ENCODE data around the gene ZMIZ1. TPM values are rescaled to one million over a fixed set of nuclear protein-coding genes. Genes with fewer than 3 reads are reported as not detected.

Gene ZMIZ1
- total RNA-seq, 1 experiment from 2014 or later, result 35.8 TPM

GRCh38 chr10:79321951-79322350 is 253.2 kb downstream of the ZMIZ1 start:
- TF ChIP-seq EZH2 (IDR thresholded peaks at IDR 0.05; ENCODE audit: borderline replicate concordance, low read depth, low read length, poor library complexity, severe bottlenecking) (no peak), CTCF (conservative IDR thresholded peaks at IDR 0.05; ENCODE audit: low read depth, low read length) (no peak)
- ChIA-PET POLR2A (ENCODE audit: low non-redundant PET) (no interaction called here), CTCF (no interaction called here)
- no peak for DNase-seq (ENCODE audit: low spot score)
- intact Hi-C loops (cut with micrococcal nuclease; ENCODE audit: unreplicated experiment), result no loop called here
- no peaks in the 10 kb centered on the region for H3K27me3 ChIP-seq (replicated peaks; ENCODE audit: insufficient read depth, low read depth, low read length, poor library complexity)
- peaks cover 14% of the 10 kb centered on the region for H3K4me1 ChIP-seq (ENCODE audit: insufficient read depth, low read length, poor library complexity, severe bottlenecking)
- no peaks in the 10 kb centered on the region for H3K9me3 ChIP-seq (ENCODE audit: low read depth, low read length, poor library complexity, severe bottlenecking)
- H3K4me3 ChIP-seq (ENCODE audit: low read depth, low read length, poor library complexity, severe bottlenecking), result no peak overlapping the region
- no TSS peak for BruUV-seq (replicated peaks)
- no peak overlapping the region for H3K27ac ChIP-seq (ENCODE audit: low read depth, low read length, poor library complexity, severe bottlenecking)
- H3K36me3 ChIP-seq (ENCODE audit: insufficient read depth, low read length, poor library complexity, severe bottlenecking), result no peaks in the 10 kb centered on the region

GRCh38 chr10:79322616-79323543 is 254.1 kb downstream of the ZMIZ1 start:
- intact Hi-C loops (cut with micrococcal nuclease; ENCODE audit: unreplicated experiment), result no loop called here
- no peak overlapping the region for H3K27ac ChIP-seq (ENCODE audit: low read depth, low read length, poor library complexity, severe bottlenecking)

GRCh38 chr10:79323602-79324001 is 254.8 kb downstream of the ZMIZ1 start:
- Histone ChIP-seq H3K36me3 (ENCODE audit: insufficient read depth, low read length, poor library complexity, severe bottlenecking) (no peaks in the 10 kb centered on the region), H3K27me3 (replicated peaks; ENCODE audit: insufficient read depth, low read depth, low read length, poor library complexity) (no peaks in the 10 kb centered on the region), H3K4me1 (ENCODE audit: insufficient read depth, low read length, poor library complexity, severe bottlenecking) (no peaks in the 10 kb centered on the region), H3K4me3 (ENCODE audit: low read depth, low read length, poor library complexity, severe bottlenecking) (no peak overlapping the region), H3K27ac (ENCODE audit: low read depth, low read length, poor library complexity, severe bottlenecking) (no peak overlapping the region), H3K9me3 (ENCODE audit: low read depth, low read length, poor library complexity, severe bottlenecking) (no peaks in the 10 kb centered on the region)
- CTCF ChIA-PET, result interaction anchor here (1.1 kb wide), 1 partner anchor 51 kb away, joined by 5 read pairs; no protein-coding TSS in a partner anchor
- intact Hi-C loops (cut with micrococcal nuclease; ENCODE audit: unreplicated experiment), result no loop called here
- TF ChIP-seq EZH2 (IDR thresholded peaks at IDR 0.05; ENCODE audit: borderline replicate concordance, low read depth, low read length, poor library complexity, severe bottlenecking) (no peak), CTCF (conservative IDR thresholded peaks at IDR 0.05; ENCODE audit: low read depth, low read length) (no peak)
- DNase-seq (ENCODE audit: low spot score), result no peak
- no TSS peak for BruUV-seq (replicated peaks)
- POLR2A ChIA-PET (ENCODE audit: low non-redundant PET), result no interaction called here

More at GRCh38 chr10:79322616-79323543, 254.1 kb downstream of the ZMIZ1 start:
- Histone ChIP-seq H3K4me1 (ENCODE audit: insufficient read depth, low read length, poor library complexity, severe bottlenecking) (peaks cover 4% of the 10 kb centered on the region), H3K9me3 (ENCODE audit: low read depth, low read length, poor library complexity, severe bottlenecking) (no peaks in the 10 kb centered on the region), H3K36me3 (ENCODE audit: insufficient read depth, low read length, poor library complexity, severe bottlenecking) (no peaks in the 10 kb centered on the region), H3K27me3 (replicated peaks; ENCODE audit: insufficient read depth, low read depth, low read length, poor library complexity) (no peaks in the 10 kb centered on the region), H3K4me3 (ENCODE audit: low read depth, low read length, poor library complexity, severe bottlenecking) (no peak overlapping the region)
- no peak for DNase-seq (ENCODE audit: low spot score)
- BruUV-seq (replicated peaks), result no TSS peak
- TF ChIP-seq CTCF (conservative IDR thresholded peaks at IDR 0.05; ENCODE audit: low read depth, low read length) (no peak), EZH2 (IDR thresholded peaks at IDR 0.05; ENCODE audit: borderline replicate concordance, low read depth, low read length, poor library complexity, severe bottlenecking) (no peak)
- ChIA-PET POLR2A (ENCODE audit: low non-redundant PET) (no interaction called here), CTCF (interaction anchor here (1.1 kb wide), 1 partner anchor 52 kb away, joined by 5 read pairs; no protein-coding TSS in a partner anchor)
